Renal cortical epithelial cell (primary cell): ENCODE data around the gene EEF1G. TPM values are rescaled to one million over a fixed set of nuclear protein-coding genes. Genes with fewer than 3 reads are reported as not detected.
"Not testable (repeated sequence)": the region's sequence is repeated elsewhere in the genome, so short reads cannot be mapped to it uniquely, and the experiment has no call there.

Experiments
- DNase-seq: peaks from one replicate; pipeline ENCODE4 v3.0.0-alpha.2; 2011; ENCODE audit warnings: low read depth
- total RNA-seq: library from RNA; depleted of rRNA; stranded (reverse); fragments of >200 nt; gene quantifications from 2 replicates; pipeline ENCODE4 v1.2.3, GENCODE V29; 2014

EEF1G gene
- total RNA-seq: 1,513 and 1,623 TPM in 2 replicates

DNA sequence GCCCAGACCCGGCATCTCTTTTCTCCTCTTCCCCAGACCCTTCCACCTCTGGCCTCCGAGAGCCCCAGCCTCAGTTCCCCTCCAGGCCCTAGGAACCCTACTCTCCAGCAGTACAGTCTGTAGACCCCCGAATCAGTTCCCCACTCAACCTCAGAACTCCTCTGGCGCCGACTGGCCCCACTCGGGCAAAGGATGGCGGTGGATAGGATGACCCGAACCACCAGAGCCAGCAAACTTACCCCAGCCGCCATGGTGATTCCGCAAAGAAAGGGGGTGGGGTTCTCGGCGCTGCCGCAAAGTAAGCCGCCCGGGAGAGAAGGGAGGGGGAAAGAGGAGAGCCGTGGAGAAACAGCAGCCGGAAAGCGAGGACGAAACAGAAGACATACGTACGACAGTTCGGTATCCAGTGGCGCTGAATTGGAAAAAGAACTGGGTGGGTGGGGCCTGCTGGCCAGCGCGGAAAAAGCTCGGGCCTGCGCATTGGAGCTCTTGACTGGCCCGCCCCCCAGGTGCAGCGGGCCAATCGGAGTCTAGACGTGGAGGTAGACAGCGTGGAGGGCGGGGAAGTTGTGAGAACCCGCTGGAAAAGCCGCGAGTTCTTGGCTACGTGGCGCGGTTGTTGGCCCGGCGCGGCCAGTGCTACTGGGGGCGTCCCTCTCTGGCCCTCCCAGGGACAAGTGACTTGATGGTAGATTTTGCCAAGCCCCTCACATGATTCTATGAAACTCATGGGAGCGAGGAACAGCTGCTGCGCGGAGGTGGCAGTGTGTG is at the start of gene EEF1G:
Gene EEF1G, minus strand, starts transcription at position 300 of the 771 bp plus-strand sequence. Its CDS starts 49 bp downstream, at position 251.
- peak; percentile 100 for DNase-seq

DNA sequence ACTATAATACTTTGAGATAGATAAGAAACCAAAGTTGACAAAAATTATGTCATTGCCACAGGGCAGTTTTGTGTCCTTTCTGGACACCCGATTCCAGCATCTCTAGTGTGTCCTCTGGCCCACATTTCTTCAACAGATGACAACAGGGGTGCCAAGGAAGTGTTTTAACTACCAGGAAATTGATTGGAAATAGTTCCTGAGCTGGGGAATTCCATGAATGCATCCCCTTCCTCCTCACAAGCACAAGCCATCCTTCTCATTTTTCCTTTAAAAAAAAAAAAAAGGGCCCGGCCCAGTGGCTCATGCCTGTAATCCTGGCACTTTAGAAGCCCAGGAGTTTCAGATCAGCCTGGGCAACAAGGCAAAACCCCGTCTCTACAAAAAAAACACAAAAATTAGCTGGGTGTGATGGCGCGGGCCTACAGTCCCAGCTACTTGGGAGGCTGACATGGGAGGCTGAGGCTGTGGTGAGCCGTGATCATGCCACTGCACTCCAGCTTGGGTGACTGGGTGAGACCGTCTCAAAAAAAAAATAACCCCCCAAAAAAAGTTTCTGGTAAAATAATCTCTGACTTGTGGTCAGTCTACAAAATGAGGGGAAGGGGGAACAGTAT is 48.9 kb upstream of the EEF1G start:
- DNase-seq: no peak

DNA sequence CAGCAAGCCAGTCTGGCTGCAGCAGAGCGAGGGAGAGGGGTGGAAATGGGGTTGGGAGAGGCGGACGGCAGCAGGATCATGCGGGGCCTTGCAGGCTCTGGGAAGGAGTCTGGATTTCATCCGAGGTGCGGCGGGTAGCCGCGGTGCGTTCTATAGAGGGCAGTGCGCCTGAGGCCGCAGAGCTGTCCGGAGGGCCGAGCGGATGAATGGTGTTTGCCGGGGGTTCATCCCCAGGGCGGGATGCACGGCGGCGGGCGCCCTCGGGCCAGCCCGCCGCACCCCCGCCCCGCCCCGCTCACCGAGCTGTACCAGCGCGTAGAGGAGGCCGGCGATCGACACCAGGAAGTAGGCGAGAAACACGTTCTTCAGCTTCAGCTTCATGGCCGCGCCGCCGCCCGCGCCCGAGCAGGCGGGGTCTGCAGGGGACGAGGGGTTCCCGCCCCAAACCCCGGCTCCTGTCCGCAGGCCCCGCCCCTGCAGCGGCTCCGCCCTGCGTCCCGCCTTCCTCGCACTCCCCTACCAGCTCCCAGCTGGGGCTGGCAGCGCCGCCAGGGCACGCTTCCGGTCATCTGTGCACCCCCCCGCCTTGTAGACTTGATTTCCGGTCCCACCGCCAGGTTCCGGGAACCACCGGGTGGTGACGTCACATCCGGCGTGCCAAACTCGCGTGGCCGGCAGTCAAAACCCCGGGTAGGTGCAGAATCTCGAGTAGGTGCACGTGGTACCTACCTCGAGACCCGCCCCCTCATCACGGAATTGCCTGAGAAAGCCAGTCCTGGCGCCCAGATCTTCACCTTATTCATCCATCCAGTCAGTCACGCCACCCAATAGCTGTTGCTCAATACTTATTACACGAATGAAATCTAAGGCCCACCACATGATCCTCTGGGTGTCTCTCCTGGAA is 48.1 kb upstream of the EEF1G start, which contains the start of gene B3GAT3:
Gene B3GAT3, minus strand, starts transcription at position 420 of the 904 bp plus-strand sequence. Its CDS starts 39 bp downstream, at position 381.
- DNase-seq: peak; percentile 96

DNA sequence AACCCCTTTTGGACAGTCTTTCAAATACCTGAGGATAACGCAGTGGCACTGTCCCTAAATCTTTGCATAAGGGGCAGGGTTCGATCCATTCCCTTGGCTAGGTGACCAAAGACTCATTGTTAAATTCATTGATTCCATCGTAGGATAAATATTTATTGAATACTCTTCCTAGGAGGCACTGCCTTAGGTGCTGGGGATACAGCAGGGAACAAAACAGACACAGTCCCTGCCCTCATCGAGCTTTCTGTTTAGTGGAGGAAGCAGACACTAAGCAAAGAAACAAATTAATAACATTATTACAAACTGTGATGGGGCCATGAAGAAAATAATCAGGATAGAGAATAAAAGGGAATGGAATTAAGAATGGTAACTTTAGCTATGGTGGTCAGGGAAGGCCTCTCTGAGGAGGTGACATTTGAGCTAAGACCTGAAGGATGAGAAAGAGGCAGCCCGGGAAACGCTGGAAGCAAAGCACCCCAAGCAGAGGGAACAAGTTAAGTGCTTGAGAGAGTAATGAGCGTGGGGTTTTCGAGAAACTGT is 47.4 kb upstream of the EEF1G start:
- DNase-seq: no peak

DNA sequence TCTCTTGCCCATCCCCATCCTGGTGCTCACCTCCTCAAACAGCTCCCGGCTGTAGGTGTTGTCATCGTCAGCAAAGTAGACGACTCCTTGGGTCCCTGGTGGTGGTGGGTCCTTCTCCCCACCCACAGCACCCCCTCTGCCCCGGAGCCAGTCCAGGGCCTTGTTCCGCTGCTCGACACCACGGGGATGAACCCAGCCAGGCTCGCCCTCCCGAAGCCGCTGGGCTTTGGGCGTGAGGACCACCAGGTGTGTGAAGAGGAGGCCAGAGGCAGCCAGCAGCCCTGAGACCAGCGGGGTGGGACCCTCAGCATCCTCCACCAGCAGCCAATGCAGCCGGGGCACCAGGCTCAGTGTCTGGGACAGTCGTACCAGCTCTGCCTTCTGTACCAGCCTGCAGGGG is 43.3 kb upstream of the EEF1G start:
- not testable (repeated sequence) for DNase-seq

DNA sequence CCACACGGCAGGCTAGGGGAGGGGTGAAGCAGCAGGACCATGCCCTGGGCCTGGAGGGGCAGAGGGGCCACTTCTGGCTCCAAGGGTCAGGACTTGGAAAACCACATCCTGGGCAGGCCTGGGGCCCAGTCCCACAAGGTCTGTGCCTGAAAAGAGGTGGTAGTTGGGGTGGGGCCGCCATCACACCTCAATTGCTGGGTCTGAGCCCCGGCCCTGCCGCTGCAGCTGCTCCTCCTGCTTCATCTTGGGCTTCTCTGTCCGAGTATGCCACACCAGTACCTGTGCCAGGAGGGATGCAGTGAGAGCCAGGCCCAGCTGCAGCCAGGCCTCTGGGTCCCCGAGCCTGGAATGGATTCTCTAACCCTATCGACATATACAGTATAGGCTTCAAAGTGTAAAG is 41.8 kb upstream of the EEF1G start:
- no peak for DNase-seq

- peak; percentile 53 for DNase-seq
These were observed 40.6 kb upstream of the EEF1G start for GRCh38 chr11:62614275-62614674.

DNA sequence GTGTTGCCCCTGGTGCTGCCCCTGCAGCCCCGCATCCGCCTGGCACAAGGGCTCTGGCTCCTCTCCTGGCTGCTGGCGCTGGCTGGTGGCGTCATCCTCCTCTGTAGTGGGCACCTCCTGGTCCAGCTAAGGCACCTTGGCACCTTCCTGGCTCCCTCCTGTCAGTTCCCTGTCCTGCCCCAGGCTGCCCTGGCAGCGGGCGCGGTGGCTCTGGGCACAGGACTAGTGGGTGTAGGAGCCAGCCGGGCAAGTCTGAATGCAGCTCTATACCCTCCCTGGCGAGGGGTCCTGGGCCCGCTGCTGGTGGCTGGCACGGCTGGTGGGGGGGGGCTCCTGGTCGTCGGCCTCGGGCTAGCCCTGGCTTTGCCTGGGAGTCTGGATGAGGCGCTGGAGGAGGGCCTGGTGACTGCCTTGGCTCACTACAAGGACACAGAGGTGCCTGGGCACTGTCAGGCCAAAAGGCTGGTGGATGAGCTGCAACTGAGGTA is 39.6 kb upstream of the EEF1G start:
- no peak for DNase-seq

- peak; percentile 61 for DNase-seq
These were observed 38.9 kb upstream of the EEF1G start, which contains the start of the genes EML3 and ROM1 for GRCh38 chr11:62612366-62613290. Gene EML3, minus strand, starts transcription at chr11:62612775. Its CDS starts 318 bp downstream, at chr11:62612457. Gene ROM1, plus strand, starts transcription at chr11:62613257. Its CDS starts 25 bp downstream, at chr11:62613282.

- peak; percentile 36 for DNase-seq
These were observed 38.1 kb upstream of the EEF1G start for GRCh38 chr11:62611705-62612365.

DNA sequence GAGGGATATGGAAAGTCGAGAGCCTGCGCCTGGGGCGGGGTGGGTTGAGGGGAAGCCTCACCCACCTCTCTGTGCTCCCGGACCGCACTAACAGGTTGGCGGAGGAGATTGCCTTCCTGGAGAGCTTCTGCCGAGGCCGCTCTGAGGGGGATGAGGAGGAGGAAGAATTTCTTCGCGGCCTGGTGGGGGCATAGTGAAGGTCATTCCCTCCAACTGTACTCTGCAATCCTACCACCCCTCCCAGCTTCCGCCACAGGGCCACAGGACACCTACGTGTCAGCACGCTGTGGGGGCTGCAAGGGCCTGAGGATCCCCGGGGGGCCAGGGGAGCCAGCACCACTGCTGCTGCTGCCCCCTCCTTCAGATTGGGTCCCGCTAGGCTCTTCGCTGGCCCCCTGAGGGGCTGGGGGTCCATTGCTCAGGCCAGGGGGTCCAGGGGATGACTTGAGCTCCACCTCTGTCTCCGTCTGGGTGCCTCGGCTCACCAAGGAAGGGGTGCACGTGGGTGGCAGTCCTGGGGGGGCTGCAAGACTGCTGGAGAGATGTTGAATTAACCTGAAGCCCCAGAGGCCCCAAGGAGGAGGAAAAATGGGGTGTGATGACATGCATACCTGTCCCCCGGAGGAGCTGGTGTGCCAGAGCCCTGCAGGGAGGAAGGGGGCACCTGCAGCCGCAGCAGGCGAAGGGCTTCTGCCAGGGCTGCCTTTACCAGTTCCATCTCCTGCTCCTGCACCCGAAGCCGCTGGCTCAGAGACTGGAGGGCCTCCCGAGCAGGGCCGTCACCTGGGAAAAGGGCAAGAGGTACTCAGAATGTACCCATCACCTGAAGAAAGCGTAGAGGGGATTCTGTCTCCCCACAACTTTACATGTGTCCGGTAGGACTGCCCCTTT is 37.4 kb upstream of the EEF1G start:
- no peak for DNase-seq

DNA sequence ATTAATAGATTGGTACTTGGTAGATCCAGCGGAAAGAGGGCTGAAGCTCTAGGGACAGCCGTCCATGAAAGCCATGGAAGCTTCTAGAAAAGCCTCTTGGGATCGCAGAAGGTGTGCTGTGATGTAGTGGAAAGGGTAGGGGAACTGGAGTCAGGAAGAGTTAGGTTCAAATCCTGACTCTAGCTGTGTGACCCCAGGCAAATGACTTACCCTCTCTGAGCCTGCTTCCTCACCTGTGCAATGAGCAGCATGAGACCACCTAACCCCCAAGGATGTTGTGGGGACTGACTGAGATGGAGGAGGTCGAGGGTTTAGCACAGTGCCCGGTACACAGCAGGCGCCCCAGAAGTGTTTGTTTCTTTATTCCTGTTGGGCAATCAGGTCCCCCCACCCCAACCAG is 36.7 kb upstream of the EEF1G start:
- no peak for DNase-seq

GRCh38 chr11:62608776-62609175 is 35.1 kb upstream of the EEF1G start:
- no peak for DNase-seq

DNA sequence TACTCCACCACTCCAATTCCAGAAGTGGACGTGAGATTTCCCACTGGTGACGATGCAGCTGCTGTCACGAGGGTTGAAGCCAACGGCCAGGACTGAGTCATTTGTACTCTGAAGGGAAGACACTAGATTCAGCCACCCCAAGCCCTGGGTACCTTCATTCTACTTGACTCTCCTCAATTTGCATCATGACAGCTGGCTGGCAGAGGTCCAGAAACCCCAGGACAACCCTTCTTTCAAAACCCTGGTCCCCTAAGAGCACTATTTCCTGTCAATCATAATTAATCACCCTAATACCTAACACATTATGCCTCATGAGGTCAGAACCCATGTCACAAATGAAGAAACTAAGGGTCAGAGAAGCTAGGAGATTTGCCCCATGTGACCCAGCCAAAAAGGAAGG is 34.0 kb upstream of the EEF1G start:
- no peak for DNase-seq

- no peak for DNase-seq
These were observed 32.2 kb upstream of the EEF1G start for GRCh38 chr11:62605902-62606301.

- DNase-seq: no peak
These were observed 31.8 kb upstream of the EEF1G start for GRCh38 chr11:62605467-62605866.

GRCh38 chr11:62604460-62605120 is 30.9 kb upstream of the EEF1G start:
- DNase-seq: no peak

DNA sequence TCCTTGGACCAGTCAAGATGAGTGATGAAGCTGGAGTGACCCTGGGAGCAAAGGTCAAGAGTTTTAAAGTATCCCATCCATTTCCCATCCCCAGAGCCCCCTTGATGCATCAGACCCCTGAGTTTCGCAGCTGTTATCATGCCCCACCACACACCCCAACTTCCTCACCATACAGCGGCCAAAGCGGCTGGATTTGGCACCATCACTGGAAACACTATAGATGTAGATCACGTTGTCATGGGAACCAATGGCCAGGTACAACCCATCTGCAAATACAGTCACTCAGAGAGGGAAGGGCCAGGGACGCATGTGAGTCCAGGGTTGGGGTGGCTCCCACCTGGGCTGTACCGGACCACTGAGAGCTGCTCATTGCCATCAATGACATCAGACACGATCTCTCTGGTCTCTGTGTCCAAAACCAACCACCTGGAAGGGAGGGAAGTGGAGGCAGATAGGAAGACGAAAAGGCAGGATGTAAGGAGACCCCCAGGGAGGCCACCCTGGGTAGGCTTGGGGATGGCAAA is 30.1 kb upstream of the EEF1G start:
- DNase-seq: no peak
